HEK293T (cell line): Measurements from ENCODE around the gene SP2.

ENCODE experiments used
- CTCF ChIA-PET: fragments of 350-600 bp; formaldehyde crosslinking; extraction: SDS; loops from one replicate; lab custom pipeline; 2021; ENCODE audit warnings: antibody characterized with exemption, inconsistent platforms; lab: Yijun Ruan, JAX
- POLR2A ChIA-PET: fragments of 350-600 bp; formaldehyde crosslinking; extraction: SDS; loops from one replicate; lab custom pipeline; 2020; ENCODE audit warnings: antibody characterized with exemption, inconsistent platforms; lab: Yijun Ruan, JAX
- DNase-seq: peaks from one replicate; pipeline ENCODE4 v3.0.0; 2012; ENCODE audit warnings: mixed read lengths; ENCODE audit errors: extremely low spot score
- ARNT ChIP-seq: fragments of 450-650 bp; IDR thresholded peaks from 2 replicates; pipeline ENCODE4 v1.6.1; 2017; ENCODE audit warnings: mild to moderate bottlenecking
- BHLHE40 ChIP-seq: fragments of 450-650 bp; IDR thresholded peaks from 2 replicates; pipeline ENCODE4 v1.6.1; 2016; ENCODE audit warnings: mild to moderate bottlenecking, moderate library complexity, borderline replicate concordance
- CTBP1 ChIP-seq: fragments of 450-650 bp; IDR thresholded peaks from 2 replicates; pipeline ENCODE4 v1.6.1; 2016; ENCODE audit warnings: borderline replicate concordance
- ELF4 ChIP-seq: fragments of 450-650 bp; IDR thresholded peaks from 2 replicates; pipeline ENCODE4 v1.6.1; 2017; ENCODE audit warnings: antibody characterized with exemption
- FOXA1 ChIP-seq: fragments of 450-650 bp; IDR thresholded peaks from 2 replicates; pipeline ENCODE4 v1.6.1; 2016; ENCODE audit warnings: mild to moderate bottlenecking
- FOXK2 ChIP-seq: fragments of 450-650 bp; IDR thresholded peaks from 2 replicates; pipeline ENCODE4 v1.6.1; 2016; ENCODE audit warnings: mild to moderate bottlenecking
- FOXM1 ChIP-seq: fragments of 450-650 bp; IDR thresholded peaks from 2 replicates; pipeline ENCODE4 v1.6.1; 2017; ENCODE audit warnings: mild to moderate bottlenecking, borderline replicate concordance
- HDGF ChIP-seq: fragments of 450-650 bp; IDR thresholded peaks from 2 replicates; pipeline ENCODE4 v1.6.1; 2017; ENCODE audit warnings: antibody characterized with exemption, borderline replicate concordance
- L3MBTL2 ChIP-seq: fragments of 450-650 bp; conservative IDR thresholded peaks from 2 replicates; pipeline ENCODE4 v1.6.1; 2016; ENCODE audit warnings: mild to moderate bottlenecking
- LEF1 ChIP-seq: fragments of 450-650 bp; IDR thresholded peaks from 2 replicates; pipeline ENCODE4 v1.6.1; 2017; ENCODE audit warnings: mild to moderate bottlenecking, borderline replicate concordance
- NFRKB ChIP-seq: fragments of 450-650 bp; IDR thresholded peaks from 2 replicates; pipeline ENCODE4 v1.6.1; 2016; ENCODE audit warnings: mild to moderate bottlenecking, moderate library complexity
- SP1 ChIP-seq: fragments of 450-650 bp; IDR thresholded peaks from 2 replicates; pipeline ENCODE4 v1.6.1; 2017
- SUZ12 ChIP-seq: fragments of 450-650 bp; IDR thresholded peaks from 2 replicates; pipeline ENCODE4 v1.6.1; 2016; ENCODE audit warnings: mild to moderate bottlenecking
- TARDBP ChIP-seq: fragments of 450-650 bp; IDR thresholded peaks from 2 replicates; pipeline ENCODE4 v1.6.1; 2016
- ZNF384 ChIP-seq: fragments of 450-650 bp; IDR thresholded peaks from 2 replicates; pipeline ENCODE4 v1.6.1; 2016
- TF ChIP-seq, protein P1 (sequence below): fragments of 450-650 bp; IDR thresholded peaks from 2 replicates; pipeline ENCODE4 v1.6.1; 2016

SP2 gene

DNA sequence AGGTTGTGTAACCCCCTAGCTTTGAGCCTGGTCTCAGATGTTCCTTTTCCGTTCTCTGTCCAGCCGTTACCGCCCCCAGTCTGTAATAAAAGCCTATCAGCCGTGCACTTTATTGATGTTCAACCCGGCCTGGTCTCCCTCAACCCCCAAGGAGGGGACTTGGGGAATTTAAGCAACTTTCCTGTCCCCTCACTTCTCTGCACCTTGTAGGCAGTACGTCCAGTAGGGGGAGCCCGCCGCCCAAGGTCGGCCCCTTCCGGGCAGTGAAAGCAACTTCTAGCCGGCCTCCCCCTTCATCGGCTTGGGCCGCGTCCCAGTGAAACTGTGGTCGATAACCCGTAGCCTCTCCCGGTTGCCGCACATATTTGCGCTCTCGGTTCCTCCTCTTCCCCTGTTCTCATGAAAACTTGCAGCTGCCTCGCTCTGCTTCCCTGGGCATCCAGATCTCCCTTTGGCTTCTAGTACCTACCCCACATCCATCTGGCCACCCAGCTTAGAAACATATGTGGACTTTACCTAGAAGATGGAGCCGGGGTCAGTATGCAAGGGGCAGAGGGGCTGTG, 53.2 kb downstream of the SP2 start:
- TF ChIP-seq ARNT (no peak), CTBP1 (no peak), ZNF384 (no peak), HDGF (no peak)
- DNase-seq = peak; percentile 81
- ChIA-PET POLR2A (interaction anchor here (1.5 to 4.3 kb wide), 2 partner anchors 8 to 18 kb away, joined by 3 to 28 read pairs; partner anchors contain the start of gene PNPO), CTCF (interaction anchor here (0.6 to 3.6 kb wide), 12 partner anchors 8 to 285 kb away, joined by 3 to 25 read pairs (median 4); partner anchors contain the start of gene PRR15L)

- ChIA-PET CTCF (interaction anchor here (0.6 to 3.6 kb wide), 13 partner anchors 8 to 71 kb away, joined by 3 to 25 read pairs (median 3); partner anchors contain the start of genes CDK5RAP3, PNPO and PRR15L), POLR2A (interaction anchor here (0.7 to 4.3 kb wide), 5 partner anchors 8 to 54 kb away, joined by 3 to 28 read pairs (median 3); partner anchors contain the start of genes CDK5RAP3, PNPO and SP2)
- TF ChIP-seq LEF1 (no peak), FOXM1 (no peak), SUZ12 (no peak), SP1 (no peak), TARDBP (no peak), CTBP1 (no peak), FOXK2 (no peak), FOXA1 (no peak), BHLHE40 (no peak), ZNF384 (no peak), HDGF (no peak), ARNT (no peak)
- TF ChIP-seq, protein P1, sequence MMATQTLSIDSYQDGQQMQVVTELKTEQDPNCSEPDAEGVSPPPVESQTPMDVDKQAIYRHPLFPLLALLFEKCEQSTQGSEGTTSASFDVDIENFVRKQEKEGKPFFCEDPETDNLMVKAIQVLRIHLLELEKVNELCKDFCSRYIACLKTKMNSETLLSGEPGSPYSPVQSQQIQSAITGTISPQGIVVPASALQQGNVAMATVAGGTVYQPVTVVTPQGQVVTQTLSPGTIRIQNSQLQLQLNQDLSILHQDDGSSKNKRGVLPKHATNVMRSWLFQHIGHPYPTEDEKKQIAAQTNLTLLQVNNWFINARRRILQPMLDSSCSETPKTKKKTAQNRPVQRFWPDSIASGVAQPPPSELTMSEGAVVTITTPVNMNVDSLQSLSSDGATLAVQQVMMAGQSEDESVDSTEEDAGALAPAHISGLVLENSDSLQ = no peak
- DNase-seq = no peak
These were observed 53.9 kb downstream of the SP2 start for GRCh38 chr17:47949946-47950345.

GRCh38 chr17:47950448-47950847, 54.4 kb downstream of the SP2 start:
- no peak for TF ChIP-seq HDGF
- no peak for TF ChIP-seq NFRKB
- TF ChIP-seq CTBP1 = no peak
- no peak for TF ChIP-seq FOXA1
- no peak for TF ChIP-seq LEF1
- TF ChIP-seq BHLHE40 = no peak
- no peak for TF ChIP-seq L3MBTL2
- TF ChIP-seq ZNF384 = no peak
- no peak for TF ChIP-seq FOXM1
- TF ChIP-seq SP1 = no peak
- TF ChIP-seq SUZ12 = no peak
- POLR2A ChIA-PET = interaction anchor here (0.7 to 4.3 kb wide), 5 partner anchors 9 to 55 kb away, joined by 3 to 28 read pairs (median 3); partner anchors contain the start of genes CDK5RAP3, PNPO and SP2
- no peak for DNase-seq
- CTCF ChIA-PET = interaction anchor here (0.6 to 3.6 kb wide), 9 partner anchors 9 to 71 kb away, joined by 3 to 25 read pairs (median 3); partner anchors contain the start of genes CDK5RAP3 and PNPO

DNA sequence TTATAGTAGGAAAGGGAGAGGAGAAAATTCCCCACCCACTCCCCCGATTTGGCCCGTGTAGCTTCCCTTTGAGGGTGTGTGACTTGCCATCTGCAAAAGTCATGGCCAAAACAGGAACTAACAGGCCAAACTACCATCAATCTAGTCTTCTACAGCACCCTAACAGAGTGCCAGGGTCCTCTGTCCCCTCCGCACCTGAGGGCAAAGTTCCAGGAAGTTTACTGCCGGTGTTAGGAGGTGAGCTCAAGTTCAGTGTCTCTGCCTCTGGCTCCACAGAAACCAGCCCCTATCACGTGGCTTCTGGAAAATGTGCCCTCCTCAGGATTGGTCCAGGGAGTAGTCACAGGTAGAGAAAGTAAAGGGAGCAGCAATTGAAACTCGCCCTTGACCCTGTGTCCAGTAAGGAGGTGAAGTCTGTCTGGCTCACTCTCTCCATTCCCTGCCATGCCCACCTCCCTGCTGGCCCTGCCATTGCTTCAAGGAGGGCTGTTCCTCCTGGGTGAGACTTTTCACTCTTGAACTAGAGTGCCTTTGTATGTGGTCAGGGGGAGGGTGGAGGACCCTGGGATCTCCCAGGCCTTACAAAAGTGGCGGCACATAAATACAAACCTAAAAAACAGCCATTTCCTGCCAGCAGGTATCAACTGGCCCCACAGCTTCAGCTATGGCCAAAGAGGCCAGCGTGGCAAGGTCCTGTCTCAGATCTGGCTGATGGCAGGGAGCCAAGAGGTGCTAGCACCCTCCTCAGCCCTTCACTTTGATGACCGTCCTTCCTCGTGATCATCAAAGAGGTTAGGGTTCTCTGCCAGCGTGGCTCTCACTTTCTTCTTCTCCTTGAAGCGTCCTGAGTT, 56.4 kb downstream of the SP2 start:
- TF ChIP-seq ELF4 = no peak
- TF ChIP-seq HDGF = no peak
- no peak for TF ChIP-seq FOXM1
- TF ChIP-seq FOXK2 = no peak
- no peak for TF ChIP-seq TARDBP
- no peak for TF ChIP-seq L3MBTL2
- no peak for TF ChIP-seq BHLHE40
- no peak for TF ChIP-seq CTBP1
- no peak for TF ChIP-seq NFRKB
- no peak for TF ChIP-seq FOXA1
- TF ChIP-seq LEF1 = no peak
- TF ChIP-seq, protein P1 = no peak
- no peak for TF ChIP-seq ZNF384
- DNase-seq = no peak
- ChIA-PET POLR2A (interaction anchor here (0.9 to 4.3 kb wide), 2 partner anchors 11 to 18 kb away, joined by 4 to 28 read pairs; partner anchors contain the start of gene PNPO), CTCF (no interaction called here)

- DNase-seq = no peak
- CTCF ChIA-PET = interaction anchor here (0.6 to 1.9 kb wide), 3 partner anchors 9 to 741 kb away, joined by 3 to 6 read pairs (median 3); no protein-coding TSS in a partner anchor
- TF ChIP-seq FOXM1 (no peak), SP1 (no peak), NFRKB (no peak), ZNF384 (no peak), ELF4 (no peak), FOXK2 (no peak), ARNT (no peak), HDGF (no peak), L3MBTL2 (no peak), CTBP1 (no peak), FOXA1 (no peak), SUZ12 (no peak), LEF1 (no peak), TARDBP (no peak), BHLHE40 (no peak)
- TF ChIP-seq, protein P1 = no peak
- POLR2A ChIA-PET = interaction anchor here (1.4 to 1.7 kb wide), 2 partner anchors 12 to 17 kb away, joined by 4 to 8 read pairs; partner anchors contain the start of genes CDK5RAP3 and PNPO
These were observed 57.9 kb downstream of the SP2 start for GRCh38 chr17:47953909-47954308.
